C4-2B (cell line): ENCODE results near the gene PIAS4.

Experiments used
- H3K27ac ChIP-seq: fragments of 450-650 bp; 2 replicates; pipeline ENCODE4 v1.5.1; 2017
- CTCF ChIP-seq: fragments of 450-650 bp; conservative IDR thresholded peaks from 2 replicates; pipeline ENCODE4 v1.5.1; 2017; ENCODE audit warnings: mild to moderate bottlenecking
- ZFX ChIP-seq: fragments of 450-650 bp; IDR thresholded peaks from 2 replicates; pipeline ENCODE4 v1.6.1; 2017

Gene PIAS4

GRCh38 chr19:3975144-3975543, 32.4 kb upstream of the PIAS4 start:
- no peak for TF ChIP-seq ZFX
- no peak for TF ChIP-seq CTCF
- no peak overlapping the region for H3K27ac ChIP-seq

GRCh38 chr19:3975637-3976087, 31.9 kb upstream of the PIAS4 start:
- TF ChIP-seq CTCF: no peak
- no peak for TF ChIP-seq ZFX
- no peak overlapping the region for H3K27ac ChIP-seq

GRCh38 chr19:3976495-3977241, 30.9 kb upstream of the PIAS4 start:
- no peak overlapping the region for H3K27ac ChIP-seq
- TF ChIP-seq ZFX (no peak), CTCF (no peak)

GRCh38 chr19:3977242-3978143, 30.0 kb upstream of the PIAS4 start:
- H3K27ac ChIP-seq: no peak overlapping the region
- TF ChIP-seq CTCF (no peak), ZFX (no peak)

- TF ChIP-seq CTCF: no peak
- no peak for TF ChIP-seq ZFX
- H3K27ac ChIP-seq: no peak overlapping the region
Measured at GRCh38 chr19:3978145-3978544, 29.4 kb upstream of the PIAS4 start.

GRCh38 chr19:3979289-3979673, 28.3 kb upstream of the PIAS4 start:
- H3K27ac ChIP-seq: no peak overlapping the region

More at GRCh38 chr19:3979289-3979673, 28.3 kb upstream of the PIAS4 start:
- TF ChIP-seq CTCF (no peak), ZFX (no peak)
